ENCODE measurements around the gene PSMD1. TPM values are rescaled to one million over a fixed set of nuclear protein-coding genes. Genes with fewer than 3 reads are reported as not detected.

PSMD1 gene
- total and polyA plus RNA-seq, 2 of the 8 experiments (the other 6 are each of a cell fraction or from before 2014, with no cell fraction given), result 179 to 272 TPM

- Histone ChIP-seq H4K91ac (replicated peaks; ENCODE audit: insufficient read length, low read length) (no peak overlapping the region), H3K79me1 (ENCODE audit: low read depth, low read length) (no peaks in the 10 kb centered on the region), H2BK12ac (ENCODE audit: low read depth, low read length) (no peak overlapping the region), H2AFZ (ENCODE audit: low read length) (no peak overlapping the region), H4K8ac (ENCODE audit: extremely low read depth, insufficient read depth, low read length) (no peak overlapping the region), H3K4me2 (ENCODE audit: insufficient read depth in 1 of 2, low read depth in 2 of 2, low read length in 2 of 2) (no peak overlapping the region), H2BK120ac (replicated peaks; ENCODE audit: low read depth, low read length) (no peak overlapping the region), H3K27me3 (replicated peaks in 1 of 4; ENCODE audit: control insufficient read depth in 3 of 4, extremely low read depth in 1 of 4, insufficient read depth in 3 of 4, low read length in 3 of 4) (peaks cover 0 to 35% (median 17%) of the 10 kb centered on the region in 4 experiments; a peak in 6 of 7 replicates), H2AK5ac (ENCODE audit: low read depth, low read length) (no peak overlapping the region), H3K14ac (ENCODE audit: insufficient read length) (no peak overlapping the region), H3K79me2 (ENCODE audit: control insufficient read depth in 1 of 2, insufficient read depth in 2 of 2, low read length in 2 of 2) (no peaks in the 10 kb centered on the region), H3K4me1 (replicated peaks in 1 of 4; ENCODE audit: control insufficient read depth in 3 of 4, insufficient read depth in 4 of 4, low read length in 3 of 4) (peaks cover 3 to 5% (median 4%) of the 10 kb centered on the region in 4 experiments; a peak in 5 of 7 replicates), H3K23me2 (ENCODE audit: low read depth, low read length) (peaks cover 5% of the 10 kb centered on the region; the same call in 1 of the 2 replicates), H3K9ac (replicated peaks in 1 of 4; ENCODE audit: extremely low read depth in 1 of 4, low read depth in 3 of 4, low read length in 3 of 4) (no peak overlapping the region), H2BK15ac (ENCODE audit: low read length) (no peak overlapping the region), H3K27ac (ENCODE audit: low read depth, low read length) (no peak overlapping the region), H2BK5ac (ENCODE audit: low read depth, low read length) (no peak overlapping the region), H4K20me1 (replicated peaks in 1 of 2; ENCODE audit: control insufficient read depth in 1 of 2, insufficient read depth in 2 of 2, low read length in 2 of 2) (no peaks in the 10 kb centered on the region), H3K23ac (ENCODE audit: insufficient read length) (no peak overlapping the region), H3K36me3 (ENCODE audit: control insufficient read depth in 2 of 4, insufficient read depth in 4 of 4, low read length in 3 of 4) (no peaks in the 10 kb centered on the region), H3K56ac (replicated peaks; ENCODE audit: insufficient read length, low read depth, low read length) (no peak overlapping the region), H3K4me3 (ENCODE audit: extremely low read depth in 1 of 4, insufficient read depth in 2 of 4, low read depth in 3 of 4, low read length in 4 of 4) (no peak overlapping the region), H4K5ac (ENCODE audit: insufficient read length, low read depth, low read length) (no peak overlapping the region), H2BK20ac (ENCODE audit: low read length) (no peak overlapping the region), H3K9me3 (ENCODE audit: insufficient read depth in 2 of 2, low read depth in 1 of 2, low read length in 1 of 2) (no peaks in the 10 kb centered on the region), H3K18ac (ENCODE audit: extremely low read depth, low read length) (no peak overlapping the region), H3K4ac (replicated peaks; ENCODE audit: insufficient read length, low read depth, low read length) (no peak overlapping the region)
- no peak for DNase-seq (ENCODE audit: low read depth in 1 of 2, low spot score in 2 of 2)
- POLR2A ChIA-PET (ENCODE audit: partially characterized antibody), result no interaction called here
- WGBS, 2 experiments (ENCODE audit: extremely low coverage in 1 of 2, insufficient coverage in 1 of 2, insufficient read length in 1 of 2, insufficient replicate concordance in 2 of 2, low coverage in 1 of 2, low lambda C conversion rate in 2 of 2, missing lambda C conversion rate in 1 of 2), result 85% methylated on average over 12 of the region's 12 CpGs; no CpG with 5 or more reads in 1 of the 2 experiments
- CTCF ChIA-PET (ENCODE audit: partially characterized antibody), result interaction anchor here (0.8 to 1.8 kb wide), 9 partner anchors 41 to 231 kb away, joined by 3 to 5 read pairs (median 3); partner anchors contain the start of gene SPATA3
- TF ChIP-seq EGR1 (IDR thresholded peaks at IDR 0.05; ENCODE audit: borderline replicate concordance, low read depth, low read length) (no peak), ATF3 (IDR thresholded peaks at IDR 0.05; ENCODE audit: insufficient read depth, low read depth, low read length) (no peak)
- FAIRE-seq, result no peak
Observed at GRCh38 chr2:231049286-231050017, 7.2 kb upstream of the PSMD1 start.
